Endothelial cell of umbilical vein (primary cell): Measurements from ENCODE around the gene PLA2G5. TPM values are rescaled to one million over a fixed set of nuclear protein-coding genes. Genes with fewer than 3 reads are reported as not detected.
A peak's percentile ranks its signal among the peaks of the same experiment; 100 is the strongest.

Experiments
- BruUV-seq: library from RNA; stranded (reverse); fragments of 400-500 nt; replicated peaks from 2 replicates; lab custom pipeline; 2021; lab: Mats Ljungman, UMichigan
- CTCF ChIA-PET: fragments of 300-600, 350-600 bp; sonication (Branson Sonifier 250); formaldehyde crosslinking; loops from one replicate; lab custom pipeline; 2021; ENCODE audit warnings: antibody characterized with exemption, inconsistent platforms; lab: Charles Lee
- POLR2A ChIA-PET: fragments of 300-600, 350-600 bp; sonication (Branson Sonifier 250); formaldehyde crosslinking; loops from one replicate; lab custom pipeline; 2021; ENCODE audit warnings: antibody characterized with exemption, inconsistent platforms; lab: Charles Lee
- DNase-seq: peaks from one replicate; pipeline ENCODE4 v3.0.0-alpha.2; 2011; ENCODE audit warnings: low read depth, low spot score
- FAIRE-seq: peaks from 2 replicates; lab custom pipeline; 2011; peaks lifted over from hg19 to GRCh38; lab: Jason Lieb, UNC
- H2AFZ ChIP-seq: 2 replicates; pipeline ENCODE4 v1.6.0; 2012; ENCODE audit warnings: low read depth, low read length, control low read depth, inconsistent platforms
- H3K27ac ChIP-seq: 2 replicates; pipeline ENCODE4 v1.5.1; 2011; ENCODE audit warnings: low read depth, mild to moderate bottlenecking, control low read depth, low read length, moderate library complexity; ENCODE audit not compliant: insufficient read depth
- H3K27me3 ChIP-seq, 2 experiments: 2 replicates each; pipeline versions ENCODE4 v1.6.0 to v1.6.1; 2011; ENCODE audit warnings: low read length in 2 of 2, mixed read lengths in 1 of 2; ENCODE audit not compliant: control insufficient read depth in 2 of 2, insufficient read depth in 2 of 2
- H3K36me3 ChIP-seq, 2 experiments: 2 replicates in 1 of 2; 3 replicates in 1 of 2; pipeline ENCODE4 v1.5.1; 2011; ENCODE audit warnings: low read length in 2 of 2, mild to moderate bottlenecking in 1 of 2, moderate library complexity in 1 of 2; ENCODE audit not compliant: control insufficient read depth in 2 of 2, insufficient read depth in 2 of 2; ENCODE audit errors: extremely low read depth in 1 of 2
- H3K4me1 ChIP-seq: 3 replicates; pipeline ENCODE4 v1.5.1; 2011; ENCODE audit warnings: mild to moderate bottlenecking, low read length; ENCODE audit not compliant: control insufficient read depth, insufficient read depth; ENCODE audit errors: extremely low read depth
- H3K4me2 ChIP-seq: 2 replicates; pipeline ENCODE4 v1.6.1; 2011; ENCODE audit warnings: low read length, control low read depth, mixed read lengths; ENCODE audit not compliant: insufficient read depth
- H3K4me3 ChIP-seq, 3 experiments: fragments of 200-600 bp in 1 of 3; sonication (generic), shearing (Covaris generic) in 1 of 3; replicated peaks in 1 of 3; 2 replicates each; pipeline ENCODE4 v1.5.1; 2011 to 2016; ENCODE audit warnings: control low read depth in 3 of 3, low read length in 3 of 3, mild to moderate bottlenecking in 2 of 3, inconsistent platforms in 1 of 3, low read depth in 1 of 3, moderate library complexity in 1 of 3; ENCODE audit not compliant: insufficient read depth in 1 of 3
- H3K79me2 ChIP-seq: 2 replicates; pipeline ENCODE4 v1.6.0; 2012; ENCODE audit warnings: low read length, inconsistent platforms; ENCODE audit not compliant: control insufficient read depth, insufficient read depth
- H3K9ac ChIP-seq: replicated peaks from 2 replicates; pipeline ENCODE3; 2011; ENCODE audit warnings: low read length, control low read depth; ENCODE audit not compliant: insufficient read depth; ENCODE audit errors: extremely low read depth
- H3K9me1 ChIP-seq: replicated peaks from 3 replicates; pipeline ENCODE4 v1.6.0; 2011; ENCODE audit warnings: mild to moderate bottlenecking, low read length; ENCODE audit not compliant: control insufficient read depth, insufficient read depth; ENCODE audit errors: extremely low read depth
- H3K9me3 ChIP-seq: replicated peaks from 2 replicates; pipeline ENCODE4 v1.5.1; 2012; ENCODE audit warnings: low read length, inconsistent platforms; ENCODE audit not compliant: control insufficient read depth, insufficient read depth
- H4K20me1 ChIP-seq: replicated peaks from 2 replicates; pipeline ENCODE3; 2011; ENCODE audit warnings: mild to moderate bottlenecking, low read length; ENCODE audit not compliant: control insufficient read depth, insufficient read depth; ENCODE audit errors: extremely low read depth
- CTCF ChIP-seq, 2 donors: IDR thresholded peaks; 1 replicate in 1 of 2; 2 replicates in 1 of 2; pipeline ENCODE4 v1.5.1; 2011; ENCODE audit warnings: low read length in 2 of 2, mild to moderate bottlenecking in 2 of 2, moderate library complexity in 2 of 2, control low read depth in 1 of 2, inconsistent platforms in 1 of 2, low read depth in 1 of 2; ENCODE audit not compliant: insufficient read depth in 1 of 2; ENCODE audit errors: extremely low read depth in 1 of 2
- FOS ChIP-seq: IDR thresholded peaks from 2 replicates; pipeline ENCODE4 v1.6.1; 2011; ENCODE audit warnings: mild to moderate bottlenecking, low read length, moderate library complexity, borderline replicate concordance; ENCODE audit not compliant: insufficient read depth
- GATA2 ChIP-seq: IDR thresholded peaks from 2 replicates; pipeline ENCODE4 v1.7.0; 2011; ENCODE audit warnings: low read depth, mild to moderate bottlenecking, moderate library complexity, mixed read lengths, low read length; ENCODE audit not compliant: insufficient read length, insufficient read depth
- JUN ChIP-seq: IDR thresholded peaks from 2 replicates; pipeline ENCODE4 v1.6.1; 2011; ENCODE audit warnings: borderline replicate concordance, low read depth; ENCODE audit not compliant: insufficient read length, insufficient read depth
- POLR2A ChIP-seq: IDR thresholded peaks from 2 replicates; pipeline ENCODE4 v1.6.1; 2012; ENCODE audit warnings: low read depth, mild to moderate bottlenecking, control low read depth, low read length
- POLR2AphosphoS5 ChIP-seq: IDR thresholded peaks from 2 replicates; pipeline ENCODE4 v1.6.1; 2012; ENCODE audit warnings: low read depth, mild to moderate bottlenecking, control low read depth, low read length, moderate library complexity; ENCODE audit not compliant: insufficient read depth
- dilution Hi-C: fragments of 300-500 bp; cut with MboI; formaldehyde crosslinking; loops from one replicate; pipeline ENCODE4 v1.15.0; 2019; ENCODE audit warnings: low sequenced_read_pairs; ENCODE audit not compliant: extremely low pct_ligation_motif_present
- intact Hi-C: fragments of 100-400 bp; cut with micrococcal nuclease; formaldehyde crosslinking; loops from one replicate; pipeline ENCODE4 v1.10.0; 2022
- polyA plus RNA-seq, 4 experiments: library from polyadenylated mRNA; depleted of rRNA in 3 of 4; stranded (reverse) in 3 of 4; unstranded in 1 of 4; fragments of >200 nt; gene quantifications; 2 replicates each; pipeline versions ENCODE4 v1.2.1 to v1.2.3, GENCODE V29; 2011 to 2012; ENCODE audit warnings: missing spikeins in 1 of 4
- total RNA-seq: library from RNA; stranded (reverse); gene quantifications from 2 replicates; pipeline ENCODE4 v1.2.3, GENCODE V29; 2021

The PLA2G5 gene
- total and polyA plus RNA-seq, 2 donors (not counting 3 experiments of a cell fraction or from before 2014, with no cell fraction given): 0.06 TPM; not detected in 1

DNA sequence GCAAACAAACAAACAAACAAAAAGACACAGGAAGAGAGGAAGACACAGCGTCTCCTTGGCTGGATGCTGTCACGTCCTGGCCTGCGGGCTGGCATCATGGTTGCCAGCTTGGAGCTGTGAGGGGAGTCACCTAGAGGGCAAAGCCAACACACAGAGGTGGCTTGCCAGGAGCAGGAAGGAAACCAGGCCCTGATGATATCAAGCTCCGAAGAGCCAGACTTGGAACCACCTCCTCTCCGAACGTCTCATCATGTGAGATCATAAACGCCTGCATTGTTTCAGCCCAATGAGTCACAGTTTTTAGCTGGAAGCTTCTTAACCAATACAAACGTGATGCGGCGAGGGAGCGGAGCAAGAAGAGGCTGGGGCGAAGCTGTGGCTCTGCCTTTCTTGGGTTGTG lies 40.7 kb downstream of the PLA2G5 start:
- no peak overlapping the region for H3K4me2 ChIP-seq

More for the DNA sequence above, 40.7 kb downstream of the PLA2G5 start:
- ChIA-PET POLR2A (no interaction called here), CTCF (interaction anchor here (0.6 to 1.6 kb wide), 12 partner anchors 9 to 395 kb away, joined by 3 to 9 read pairs (median 4); no protein-coding TSS in a partner anchor)
- FAIRE-seq (peak; percentile 85), DNase-seq (peak; percentile 71)
- Histone ChIP-seq H3K79me2 (no peaks in the 10 kb centered on the region), H3K9me3 (no peaks in the 10 kb centered on the region), H3K9me1 (no peaks in the 10 kb centered on the region), H3K9ac (no peak overlapping the region), H3K36me3 (no peaks in the 10 kb centered on the region), H4K20me1 (no peaks in the 10 kb centered on the region), H3K4me1 (peaks cover 14% of the 10 kb centered on the region), H3K27me3 (no peaks in the 10 kb centered on the region), H3K4me3 (no peak overlapping the region), H3K27ac (peak overlapping the region; percentile 65), H2AFZ (peak overlapping the region; percentile 35)
- no peak for TF ChIP-seq CTCF (IDR thresholded peaks at IDR 0.05; ENCODE audit: extremely low read depth in 1 of 2, insufficient read depth in 1 of 2, low read depth in 1 of 2, low read length in 2 of 2)
- no peak for TF ChIP-seq POLR2A
- TF ChIP-seq GATA2: peak; percentile 91
- peak; percentile 56 for TF ChIP-seq JUN
- TF ChIP-seq FOS: peak; percentile 72
- TF ChIP-seq POLR2AphosphoS5: peak; percentile 69
- dilution Hi-C loops: no loop called here
- no TSS peak for BruUV-seq
- intact Hi-C loops: no loop called here
